ENCODE measurements around the gene TEX35. TPM values are rescaled to one million over a fixed set of nuclear protein-coding genes. Genes with fewer than 3 reads are reported as not detected.

The TEX35 gene
- total RNA-seq, 1 donor from 2014 or later = not detected

GRCh38 chr1:178534137-178534868 is 21.4 kb downstream of the TEX35 start:
- H3K4me1 Mint-ChIP-seq (ENCODE audit: low read depth, unreplicated experiment) = peaks cover 45% of the 10 kb centered on the region
- Histone ChIP-seq H4K20me1 (ENCODE audit: insufficient read depth, low read length) (no peaks in the 10 kb centered on the region), H3K36me3 (ENCODE audit: insufficient read depth, low read length) (no peaks in the 10 kb centered on the region), H3K79me2 (ENCODE audit: insufficient read depth, low read length) (no peaks in the 10 kb centered on the region), H3K4me2 (ENCODE audit: low read length) (no peak overlapping the region), H3K27ac (ENCODE audit: low read depth, low read length) (no peak overlapping the region), H3K4me3 (ENCODE audit: insufficient read depth, low read depth, low read length) (no peak overlapping the region), H3K9me3 (ENCODE audit: insufficient read depth, low read depth, low read length) (no peaks in the 10 kb centered on the region), H2AFZ (ENCODE audit: low read depth, low read length) (no peak overlapping the region), H3K27me3 (ENCODE audit: insufficient read depth, low read length) (no peaks in the 10 kb centered on the region), H3K4me1 (ENCODE audit: insufficient read depth, low read length) (peaks cover 46% of the 10 kb centered on the region), H3K9ac (ENCODE audit: low read length) (no peak overlapping the region)
- H3K27ac Mint-ChIP-seq (ENCODE audit: unreplicated experiment) = no peak overlapping the region
- no peaks in the 10 kb centered on the region for H3K36me3 Mint-ChIP-seq (ENCODE audit: low read depth, unreplicated experiment)
- no peak for FAIRE-seq
- H3K9me3 Mint-ChIP-seq (ENCODE audit: unreplicated experiment) = no peaks in the 10 kb centered on the region
- H3K27me3 Mint-ChIP-seq (ENCODE audit: low read depth, unreplicated experiment) = peaks cover 3% of the 10 kb centered on the region
- DNase-seq (ENCODE audit: low read depth) = no peak
- no peak overlapping the region for H3K4me3 Mint-ChIP-seq (ENCODE audit: unreplicated experiment)
- TF ChIP-seq EZH2 (IDR thresholded peaks at IDR 0.05; ENCODE audit: insufficient read depth, low read length) = no peak
- TF ChIP-seq CTCF (IDR thresholded peaks at IDR 0.05; ENCODE audit: insufficient read depth, low read depth, low read length) = no peak

- H3K4me3 ChIP-seq (ENCODE audit: insufficient read depth, low read depth, low read length) = no peak overlapping the region
- no peak for TF ChIP-seq CTCF (IDR thresholded peaks at IDR 0.05; ENCODE audit: insufficient read depth, low read depth, low read length)
- TF ChIP-seq EZH2 (IDR thresholded peaks at IDR 0.05; ENCODE audit: insufficient read depth, low read length) = no peak
- no peaks in the 10 kb centered on the region for H3K36me3 Mint-ChIP-seq (ENCODE audit: low read depth, unreplicated experiment)
- no peaks in the 10 kb centered on the region for H3K36me3 ChIP-seq (ENCODE audit: insufficient read depth, low read length)
- peak overlapping the region; percentile 79 for H3K4me2 ChIP-seq (ENCODE audit: low read length)
- peak overlapping the region; percentile 71 for H3K27ac ChIP-seq (ENCODE audit: low read depth, low read length)
- H3K27ac Mint-ChIP-seq (ENCODE audit: unreplicated experiment) = peak overlapping the region; percentile 14
- peaks cover 48% of the 10 kb centered on the region for H3K4me1 Mint-ChIP-seq (ENCODE audit: low read depth, unreplicated experiment)
- H3K9me3 ChIP-seq (ENCODE audit: insufficient read depth, low read depth, low read length) = no peaks in the 10 kb centered on the region
- H3K4me1 ChIP-seq (ENCODE audit: insufficient read depth, low read length) = peaks cover 49% of the 10 kb centered on the region
- no peak for DNase-seq (ENCODE audit: low read depth)
- no peaks in the 10 kb centered on the region for H3K79me2 ChIP-seq (ENCODE audit: insufficient read depth, low read length)
- no peaks in the 10 kb centered on the region for H4K20me1 ChIP-seq (ENCODE audit: insufficient read depth, low read length)
- H3K4me3 Mint-ChIP-seq (ENCODE audit: unreplicated experiment) = no peak overlapping the region
- FAIRE-seq = no peak
- H2AFZ ChIP-seq (ENCODE audit: low read depth, low read length) = no peak overlapping the region
- no peaks in the 10 kb centered on the region for H3K9me3 Mint-ChIP-seq (ENCODE audit: unreplicated experiment)
- H3K27me3 ChIP-seq (ENCODE audit: insufficient read depth, low read length) = no peaks in the 10 kb centered on the region
- no peak overlapping the region for H3K9ac ChIP-seq (ENCODE audit: low read length)
- peaks cover 3% of the 10 kb centered on the region for H3K27me3 Mint-ChIP-seq (ENCODE audit: low read depth, unreplicated experiment)
These were observed 23.4 kb downstream of the TEX35 start for GRCh38 chr1:178536329-178536728.

- H3K9me3 ChIP-seq (ENCODE audit: insufficient read depth, low read depth, low read length) = no peaks in the 10 kb centered on the region
- Mint-ChIP-seq H3K27ac (ENCODE audit: unreplicated experiment) (peak overlapping the region; percentile 70), H3K36me3 (ENCODE audit: low read depth, unreplicated experiment) (no peaks in the 10 kb centered on the region), H3K9me3 (ENCODE audit: unreplicated experiment) (no peaks in the 10 kb centered on the region), H3K27me3 (ENCODE audit: low read depth, unreplicated experiment) (peaks cover 3% of the 10 kb centered on the region), H3K4me1 (ENCODE audit: low read depth, unreplicated experiment) (peaks cover 48% of the 10 kb centered on the region), H3K4me3 (ENCODE audit: unreplicated experiment) (no peak overlapping the region)
- H3K4me3 ChIP-seq (ENCODE audit: insufficient read depth, low read depth, low read length) = peak overlapping the region; percentile 23
- H3K4me2 ChIP-seq (ENCODE audit: low read length) = peak overlapping the region; percentile 79
- FAIRE-seq (peak; percentile 98), DNase-seq (ENCODE audit: low read depth) (peak; percentile 98)
- H2AFZ ChIP-seq (ENCODE audit: low read depth, low read length) = peak overlapping the region; percentile 58
- peaks cover 49% of the 10 kb centered on the region for H3K4me1 ChIP-seq (ENCODE audit: insufficient read depth, low read length)
- no peaks in the 10 kb centered on the region for H4K20me1 ChIP-seq (ENCODE audit: insufficient read depth, low read length)
- no peaks in the 10 kb centered on the region for H3K79me2 ChIP-seq (ENCODE audit: insufficient read depth, low read length)
- no peaks in the 10 kb centered on the region for H3K27me3 ChIP-seq (ENCODE audit: insufficient read depth, low read length)
- no peaks in the 10 kb centered on the region for H3K36me3 ChIP-seq (ENCODE audit: insufficient read depth, low read length)
- TF ChIP-seq CTCF (IDR thresholded peaks at IDR 0.05; ENCODE audit: insufficient read depth, low read depth, low read length) = no peak
- no peak for TF ChIP-seq EZH2 (IDR thresholded peaks at IDR 0.05; ENCODE audit: insufficient read depth, low read length)
- peak overlapping the region; percentile 71 for H3K27ac ChIP-seq (ENCODE audit: low read depth, low read length)
- H3K9ac ChIP-seq (ENCODE audit: low read length) = peak overlapping the region; percentile 70
These were observed 24.0 kb downstream of the TEX35 start for GRCh38 chr1:178536844-178537371.
